AG04450 (cell line): ENCODE measurements around the gene KIF1C. TPM values are rescaled to one million over a fixed set of nuclear protein-coding genes. Genes with fewer than 3 reads are reported as not detected.
"Not testable (repeated sequence)": the region's sequence is repeated elsewhere in the genome, so short reads cannot be mapped to it uniquely, and the experiment has no call there.

Source experiments
- CTCF ChIA-PET: fragments of 300-600, 350-600 bp; formaldehyde crosslinking; extraction: SDS; loops from one replicate; lab custom pipeline; 2022; ENCODE audit warnings: antibody characterized with exemption, inconsistent platforms; lab: Charles Lee
- POLR2A ChIA-PET: fragments of 350-600 bp; formaldehyde crosslinking; extraction: SDS; loops from one replicate; lab custom pipeline; 2021; ENCODE audit warnings: antibody characterized with exemption, inconsistent platforms; lab: Yijun Ruan, JAX
- DNase-seq: peaks from one replicate; pipeline ENCODE4 v3.0.0-alpha.2; 2011; ENCODE audit warnings: low read depth, low spot score
- H3K27ac ChIP-seq: one replicate; pipeline ENCODE4 v1.5.1; 2012; ENCODE audit warnings: low read depth, low read length, control low read depth
- H3K27me3 ChIP-seq: one replicate; pipeline ENCODE4 v1.6.0; 2012; ENCODE audit warnings: low read length; ENCODE audit not compliant: control insufficient read depth, insufficient read depth
- H3K4me3 ChIP-seq: 2 replicates; pipeline ENCODE4 v1.5.1; 2011; ENCODE audit warnings: mild to moderate bottlenecking, low read depth, low read length, control low read depth
- H3K9me3 ChIP-seq: 2 replicates; pipeline ENCODE4 v1.5.1; 2012; ENCODE audit warnings: low read length; ENCODE audit not compliant: control insufficient read depth, insufficient read depth
- CTCF ChIP-seq: IDR thresholded peaks from 2 replicates; pipeline ENCODE4 v1.5.1; 2011; ENCODE audit warnings: low read depth, low read length, control low read depth, inconsistent platforms
- polyA plus RNA-seq: library from polyadenylated mRNA; depleted of rRNA; stranded (reverse); fragments of >200 nt; gene quantifications from 2 replicates; pipeline ENCODE4 v1.2.3, GENCODE V29; 2011

The KIF1C gene
- polyA plus RNA-seq, 1 experiment: 49.8 TPM

DNA sequence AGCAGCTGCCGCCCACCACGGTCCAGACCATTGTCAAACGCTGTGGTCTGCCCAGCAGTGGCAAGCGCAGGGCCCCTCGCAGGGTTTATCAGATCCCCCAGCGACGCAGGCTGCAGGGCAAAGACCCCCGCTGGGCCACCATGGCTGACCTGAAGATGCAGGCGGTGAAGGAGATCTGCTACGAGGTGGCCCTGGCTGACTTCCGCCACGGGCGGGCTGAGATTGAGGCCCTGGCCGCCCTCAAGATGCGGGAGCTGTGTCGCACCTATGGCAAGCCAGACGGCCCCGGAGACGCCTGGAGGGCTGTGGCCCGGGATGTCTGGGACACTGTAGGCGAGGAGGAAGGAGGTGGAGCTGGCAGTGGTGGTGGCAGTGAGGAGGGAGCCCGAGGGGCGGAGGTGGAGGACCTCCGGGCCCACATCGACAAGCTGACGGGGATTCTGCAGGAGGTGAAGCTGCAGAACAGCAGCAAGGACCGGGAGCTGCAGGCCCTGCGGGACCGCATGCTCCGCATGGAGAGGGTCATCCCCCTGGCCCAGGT is 24.5 kb downstream of the KIF1C start:
- H3K4me3 ChIP-seq: no peak overlapping the region
- no peaks in the 10 kb centered on the region for H3K27me3 ChIP-seq
- no peak overlapping the region for H3K27ac ChIP-seq
- TF ChIP-seq CTCF: no peak
- H3K9me3 ChIP-seq: no peaks in the 10 kb centered on the region; the same call in 1 of the 2 replicates
- POLR2A ChIA-PET: no interaction called here
- DNase-seq: no peak
- CTCF ChIA-PET: interaction anchor here (0.6 kb wide), 1 partner anchor 8 kb away, joined by 3 read pairs; no protein-coding TSS in a partner anchor

DNA sequence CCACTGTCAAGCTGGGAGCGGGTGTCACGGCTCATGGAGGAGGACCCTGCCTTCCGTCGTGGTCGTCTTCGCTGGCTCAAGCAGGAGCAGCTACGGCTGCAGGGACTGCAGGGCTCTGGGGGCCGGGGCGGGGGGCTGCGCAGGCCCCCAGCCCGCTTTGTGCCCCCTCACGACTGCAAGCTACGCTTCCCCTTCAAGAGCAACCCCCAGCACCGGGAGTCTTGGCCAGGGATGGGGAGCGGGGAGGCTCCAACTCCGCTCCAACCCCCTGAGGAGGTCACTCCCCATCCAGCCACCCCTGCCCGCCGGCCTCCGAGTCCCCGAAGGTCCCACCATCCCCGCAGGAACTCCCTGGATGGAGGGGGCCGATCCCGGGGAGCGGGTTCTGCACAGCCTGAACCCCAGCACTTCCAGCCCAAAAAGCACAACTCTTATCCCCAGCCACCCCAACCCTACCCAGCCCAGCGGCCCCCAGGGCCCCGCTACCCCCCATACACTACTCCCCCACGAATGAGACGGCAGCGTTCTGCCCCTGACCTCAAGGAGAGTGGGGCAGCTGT is 25.9 kb downstream of the KIF1C start:
- Histone ChIP-seq H3K27me3 (no peaks in the 10 kb centered on the region), H3K27ac (no peak overlapping the region), H3K9me3 (no peaks in the 10 kb centered on the region; the same call in 1 of the 2 replicates), H3K4me3 (no peak overlapping the region)
- ChIA-PET POLR2A (no interaction called here), CTCF (no interaction called here)
- TF ChIP-seq CTCF: no peak
- DNase-seq: no peak

- no peak for TF ChIP-seq CTCF
Observed at GRCh38 chr17:5024604-5025003, 26.9 kb downstream of the KIF1C start.

DNA sequence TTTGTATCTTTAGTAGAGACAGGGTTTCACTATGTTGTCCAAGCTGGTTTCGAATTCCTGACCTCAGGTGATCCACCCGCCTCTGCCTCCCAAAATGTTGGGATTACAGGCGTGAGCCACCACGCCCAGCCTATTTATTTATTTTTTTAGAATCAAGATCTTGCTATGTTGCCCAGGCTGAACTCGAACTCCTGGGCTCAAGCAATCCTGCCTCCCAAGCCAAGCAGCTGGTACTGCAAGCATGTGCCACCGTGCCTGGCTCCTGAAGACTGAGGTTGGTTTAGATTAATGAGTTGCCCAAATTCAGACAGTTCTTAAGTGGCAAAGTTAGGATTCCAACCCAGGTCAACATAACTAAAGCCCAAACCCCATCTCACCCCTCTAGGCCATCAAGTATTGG is 29.5 kb downstream of the KIF1C start:
- no peak for DNase-seq
- Histone ChIP-seq H3K9me3 (no peaks in the 10 kb centered on the region; the same call in 1 of the 2 replicates), H3K4me3 (no peak overlapping the region), H3K27ac (no peak overlapping the region), H3K27me3 (no peaks in the 10 kb centered on the region)
- TF ChIP-seq CTCF: no peak
- CTCF ChIA-PET: interaction anchor here (0.6 to 1.5 kb wide), 4 partner anchors 8 to 118 kb away, joined by 3 to 7 read pairs (median 4); partner anchors contain the start of gene CAMTA2
- POLR2A ChIA-PET: no interaction called here

More at GRCh38 chr17:5024604-5025003, 26.9 kb downstream of the KIF1C start:
- POLR2A ChIA-PET: no interaction called here
- DNase-seq: no peak
- no peak overlapping the region for H3K4me3 ChIP-seq
- no peaks in the 10 kb centered on the region; the same call in 1 of the 2 replicates for H3K9me3 ChIP-seq
- no peaks in the 10 kb centered on the region for H3K27me3 ChIP-seq
- H3K27ac ChIP-seq: no peak overlapping the region
- CTCF ChIA-PET: no interaction called here

DNA sequence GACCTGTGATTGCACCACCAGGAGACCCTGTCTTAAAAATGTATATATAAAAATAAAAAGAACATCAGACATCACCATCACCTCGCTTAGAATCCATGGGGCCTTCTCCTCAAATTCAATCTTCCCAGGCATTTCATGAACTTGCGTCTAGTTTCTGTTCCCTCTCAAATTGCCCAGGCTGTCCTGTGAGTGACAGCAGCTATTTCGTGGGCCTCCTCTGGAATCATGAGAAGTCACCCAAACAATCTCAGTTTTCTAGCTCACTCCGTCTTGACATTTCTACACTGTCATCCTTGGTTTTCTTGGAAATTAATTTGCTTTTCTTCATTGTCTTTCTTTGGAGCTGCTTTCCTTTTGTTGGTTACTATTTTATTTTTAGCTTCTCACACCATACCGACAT is 30.2 kb downstream of the KIF1C start:
- no peaks in the 10 kb centered on the region for H3K27me3 ChIP-seq
- DNase-seq: no peak
- CTCF ChIA-PET: interaction anchor here (0.6 to 1.5 kb wide), 5 partner anchors 8 to 119 kb away, joined by 3 to 7 read pairs (median 4); partner anchors contain the start of gene CAMTA2
- POLR2A ChIA-PET: no interaction called here
- H3K27ac ChIP-seq: no peak overlapping the region
- H3K4me3 ChIP-seq: no peak overlapping the region
- TF ChIP-seq CTCF: no peak
- no peaks in the 10 kb centered on the region; the same call in 1 of the 2 replicates for H3K9me3 ChIP-seq

GRCh38 chr17:5030168-5030567 is 32.4 kb downstream of the KIF1C start:
- H3K27ac ChIP-seq, DNase-seq, H3K4me3 ChIP-seq, H3K27me3 ChIP-seq, H3K9me3 ChIP-seq: not testable (repeated sequence)
- CTCF ChIA-PET: interaction anchor here (0.7 to 2.7 kb wide), 3 partner anchors 32 to 51 kb away, joined by 3 to 28 read pairs (median 3); no protein-coding TSS in a partner anchor
- POLR2A ChIA-PET: interaction anchor here (1.0 kb wide), 1 partner anchor 33 kb away, joined by 4 read pairs; the partner anchor contains the start of genes INCA1 and KIF1C
